Stimulated activated CD8-positive, alpha-beta memory T cell treated with anti-CD3 and anti-CD28 coated beads, Interleukin-4, amount 100 ng/mL, for 24 hours (primary cell): Measurements from ENCODE around the gene GALNT9.

Experiments
- DNase-seq: peaks from one replicate; pipeline ENCODE4 v3.0.0-alpha.2; 2020; ENCODE audit warnings: low read depth

The GALNT9 gene

DNA sequence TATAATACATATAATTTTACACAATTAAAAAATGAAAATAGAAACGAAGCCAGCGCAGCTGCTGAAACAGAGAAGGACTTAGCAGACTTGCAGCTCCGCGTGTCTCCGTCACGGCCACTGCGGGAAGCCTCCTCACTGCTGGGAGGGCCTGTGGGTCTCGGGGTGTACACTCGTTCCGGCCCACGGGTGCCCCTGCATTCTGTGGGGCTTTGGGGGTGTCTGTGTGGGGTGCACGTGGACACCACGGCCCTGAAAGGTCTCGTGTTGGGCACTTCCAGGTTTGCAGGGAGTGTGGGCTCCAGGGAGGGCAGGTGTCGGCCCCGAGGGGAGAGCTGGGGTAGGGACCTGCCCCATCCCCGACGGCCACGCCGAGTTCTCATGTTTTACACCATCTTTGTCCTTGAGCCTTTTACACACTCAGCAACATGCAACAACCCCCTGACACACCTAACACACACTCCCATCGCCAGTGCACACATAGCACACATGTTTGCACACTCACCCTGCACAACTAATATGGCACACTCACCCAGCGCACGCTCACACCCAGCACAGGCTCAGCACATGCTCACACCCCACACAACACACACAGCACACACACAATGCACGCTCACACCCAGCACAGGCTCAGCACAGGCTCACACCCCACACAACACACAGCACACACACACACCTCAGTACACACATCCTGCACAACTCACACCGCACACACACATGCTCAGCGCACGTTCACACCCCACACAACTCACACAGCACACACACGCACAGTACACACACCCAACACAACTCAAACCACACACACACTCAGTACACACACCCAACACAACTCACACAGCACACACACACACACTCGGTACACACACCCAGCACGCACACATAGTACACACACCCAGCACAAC is 148.5 kb downstream of the GALNT9 start:
- no peak for DNase-seq

DNA sequence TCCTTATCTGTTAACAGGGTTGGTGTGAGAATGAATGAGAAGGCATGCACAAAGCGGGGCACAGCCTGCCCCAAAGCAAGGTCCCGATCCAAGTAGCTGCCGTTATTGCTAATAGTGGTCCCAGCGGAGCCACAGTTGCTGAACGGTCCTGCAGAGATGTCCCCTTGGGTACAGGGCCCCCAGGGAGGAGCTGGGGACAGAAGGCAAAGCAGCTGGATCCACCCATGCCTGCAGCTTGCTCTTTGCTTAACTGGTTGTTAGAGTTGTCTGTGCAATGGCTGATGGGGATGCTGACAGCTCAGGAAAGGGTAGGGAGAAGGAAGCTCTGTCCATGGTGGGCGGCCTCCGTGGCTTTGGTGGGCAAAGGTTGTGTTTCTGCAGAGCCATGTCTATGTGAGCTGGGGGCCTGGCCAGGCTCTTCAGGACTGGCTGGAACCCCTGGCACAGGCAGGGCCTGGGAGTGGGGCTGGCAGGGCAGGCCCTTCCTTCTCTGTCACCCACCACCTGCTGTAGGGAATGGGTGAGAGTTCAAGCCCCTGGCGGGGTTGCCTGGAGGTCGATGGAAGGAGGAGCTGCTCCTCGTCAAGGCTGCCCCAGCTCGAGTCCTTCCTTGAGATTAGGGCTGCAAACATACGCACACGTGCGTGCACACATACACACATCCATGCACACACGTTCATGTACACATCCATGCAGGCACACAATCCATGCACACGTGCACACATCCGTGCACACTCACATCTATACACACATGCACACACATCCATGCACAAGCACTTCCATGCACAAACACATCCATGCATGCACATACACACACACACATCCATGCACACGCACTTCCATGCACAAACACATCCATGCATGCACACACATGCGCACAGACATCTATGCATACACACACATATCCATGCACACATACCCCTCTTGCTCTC is 149.7 kb downstream of the GALNT9 start:
- no peak for DNase-seq

DNA sequence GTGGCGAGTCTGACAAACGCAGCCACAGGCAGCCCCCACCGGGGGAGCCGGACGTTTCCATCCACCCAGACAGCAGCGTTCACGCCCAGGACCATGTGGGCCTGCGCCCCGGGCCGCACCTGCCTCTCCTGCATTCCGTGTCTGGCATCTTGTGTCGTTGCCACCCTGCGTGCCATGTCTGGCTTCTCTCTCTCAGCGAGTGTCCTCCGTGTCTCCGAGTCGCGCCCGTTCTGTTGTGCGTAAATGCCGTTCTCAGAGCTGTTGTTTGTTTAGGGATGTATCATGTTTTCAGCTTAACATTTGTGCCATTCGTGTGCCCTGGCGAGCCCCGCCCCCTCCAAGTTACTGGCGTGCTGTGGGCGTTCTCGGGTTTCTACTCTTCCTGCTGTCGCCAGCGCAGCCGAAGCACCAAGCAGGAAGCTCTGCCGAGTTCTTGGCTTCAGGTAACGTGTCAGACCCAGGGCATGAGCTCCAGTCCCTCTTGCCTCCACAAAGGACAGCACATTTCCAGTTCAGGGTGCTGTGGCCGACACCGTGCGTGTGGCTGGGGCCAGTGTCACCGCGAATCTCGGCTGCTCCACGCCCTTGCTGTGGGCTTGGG is 150.5 kb downstream of the GALNT9 start:
- no peak for DNase-seq

DNA sequence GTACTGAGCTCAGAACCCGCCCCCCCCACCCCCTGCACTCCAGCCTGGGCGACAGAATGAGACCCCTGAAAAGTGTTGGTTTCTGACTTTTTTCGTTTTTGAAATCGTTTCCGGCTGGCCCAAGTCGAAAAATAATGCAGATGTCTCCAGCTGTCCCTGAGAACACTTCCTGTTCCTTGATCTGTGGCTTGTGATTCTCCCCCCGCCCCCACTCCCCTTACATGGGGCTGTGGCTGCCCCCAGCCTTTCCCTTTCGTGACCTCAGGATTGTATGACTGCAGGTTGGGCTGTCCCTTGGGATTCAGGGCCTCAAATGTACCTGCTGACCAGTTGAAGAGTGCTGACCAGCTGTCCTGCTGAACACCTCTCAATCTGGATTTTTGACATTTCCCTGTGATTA is 151.1 kb downstream of the GALNT9 start:
- DNase-seq, result no peak

DNA sequence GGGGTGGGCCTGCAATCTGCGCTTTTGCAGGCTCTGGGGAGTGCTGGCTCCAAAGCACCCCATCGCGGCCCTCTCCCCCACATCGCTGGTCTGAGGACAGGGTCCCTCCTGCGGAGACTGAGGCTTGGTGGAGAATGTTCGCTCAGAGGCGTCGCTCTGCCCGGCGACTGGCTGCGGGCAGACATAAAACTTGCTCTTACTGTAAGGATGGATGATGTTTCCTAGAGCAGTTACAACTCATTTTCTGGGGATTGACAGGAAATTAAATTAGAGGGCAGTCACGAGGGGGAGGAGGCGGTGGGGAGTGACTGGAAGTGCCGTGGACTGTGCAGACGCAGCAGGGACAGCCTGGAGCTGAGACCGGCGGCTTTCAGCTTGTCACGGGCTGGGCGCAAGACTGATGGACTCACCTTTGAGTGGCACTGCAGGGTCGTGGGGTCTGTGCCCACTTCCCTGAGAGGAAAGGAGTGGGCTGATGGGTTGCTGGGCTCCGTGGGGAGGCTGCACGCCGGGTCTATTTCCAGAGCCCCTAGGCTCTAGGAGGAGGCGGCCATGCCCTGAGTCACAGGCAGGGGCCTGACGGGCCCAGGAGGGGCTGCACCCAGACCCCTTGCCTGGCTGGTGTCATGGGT is 152.4 kb downstream of the GALNT9 start:
- no peak for DNase-seq

DNA sequence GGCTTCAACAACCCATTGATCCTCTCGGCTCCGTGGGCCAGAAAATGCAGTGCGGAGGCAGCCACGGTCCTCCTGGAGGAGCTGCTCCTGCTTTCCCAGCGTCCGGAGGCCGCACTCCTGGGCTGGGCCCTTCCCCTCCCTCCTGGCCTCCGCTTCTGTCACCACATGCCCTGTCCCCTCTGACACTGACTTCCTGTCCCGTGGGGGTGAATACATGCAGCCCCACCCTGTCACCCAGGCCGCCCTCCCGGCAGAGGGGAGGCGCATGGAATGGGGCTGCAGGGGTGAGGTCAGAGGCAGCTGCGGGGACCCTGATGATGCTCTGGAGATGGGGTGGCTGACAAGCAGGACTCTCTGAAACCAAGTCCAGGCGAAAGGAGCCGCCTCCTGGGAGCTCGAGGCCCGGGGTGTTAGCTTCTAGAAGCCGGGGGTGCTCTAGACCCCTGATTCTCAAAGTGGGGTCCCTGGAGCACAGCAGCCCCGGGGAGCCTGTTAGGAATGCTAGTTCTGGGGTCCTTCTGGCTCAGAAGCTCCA is 152.9 kb downstream of the GALNT9 start:
- no peak for DNase-seq

DNA sequence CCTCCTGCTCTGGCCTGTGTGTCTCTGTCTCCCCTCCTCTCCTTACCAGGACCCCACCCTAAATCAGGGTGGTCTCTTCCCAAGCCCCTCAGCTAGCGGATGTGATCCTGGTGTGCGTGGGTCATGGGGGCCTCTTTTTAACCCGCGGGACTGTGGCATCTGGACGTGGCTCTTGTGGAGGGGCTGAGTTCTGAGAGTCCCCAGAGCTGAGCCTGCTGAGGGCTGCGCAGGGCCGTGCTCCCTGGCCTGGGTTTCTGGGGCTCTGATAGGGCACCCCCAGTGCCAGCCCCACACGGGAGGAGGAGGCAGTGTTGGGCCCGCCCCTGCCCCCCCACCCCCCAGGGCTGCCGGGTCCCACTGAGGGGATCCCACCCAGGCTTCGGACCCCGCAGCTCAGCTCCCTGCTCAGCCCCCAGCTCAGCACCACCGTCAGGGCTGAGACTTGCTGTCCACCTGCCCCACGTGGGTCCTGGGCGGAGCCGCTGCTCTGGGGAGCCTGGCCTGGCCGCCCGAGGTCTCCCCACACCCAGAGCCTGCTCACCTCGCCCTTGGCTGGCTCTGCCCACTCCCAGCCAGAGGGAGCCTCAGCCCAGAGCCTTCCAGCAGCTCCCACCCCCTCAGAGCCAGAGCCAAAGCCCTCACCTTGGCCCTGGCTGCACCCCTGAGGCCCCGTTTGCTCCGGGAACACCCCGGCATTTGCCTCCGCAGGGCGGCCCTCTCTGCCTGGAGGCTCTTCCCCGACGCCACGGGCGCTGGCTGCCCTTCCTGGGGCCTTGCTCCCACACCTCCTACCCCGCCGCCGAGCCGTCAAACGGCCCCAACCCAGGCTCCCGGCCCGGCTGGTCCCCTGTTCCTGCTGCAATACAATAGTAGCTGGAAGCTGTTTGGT is 153.6 kb downstream of the GALNT9 start:
- DNase-seq, result no peak

DNA sequence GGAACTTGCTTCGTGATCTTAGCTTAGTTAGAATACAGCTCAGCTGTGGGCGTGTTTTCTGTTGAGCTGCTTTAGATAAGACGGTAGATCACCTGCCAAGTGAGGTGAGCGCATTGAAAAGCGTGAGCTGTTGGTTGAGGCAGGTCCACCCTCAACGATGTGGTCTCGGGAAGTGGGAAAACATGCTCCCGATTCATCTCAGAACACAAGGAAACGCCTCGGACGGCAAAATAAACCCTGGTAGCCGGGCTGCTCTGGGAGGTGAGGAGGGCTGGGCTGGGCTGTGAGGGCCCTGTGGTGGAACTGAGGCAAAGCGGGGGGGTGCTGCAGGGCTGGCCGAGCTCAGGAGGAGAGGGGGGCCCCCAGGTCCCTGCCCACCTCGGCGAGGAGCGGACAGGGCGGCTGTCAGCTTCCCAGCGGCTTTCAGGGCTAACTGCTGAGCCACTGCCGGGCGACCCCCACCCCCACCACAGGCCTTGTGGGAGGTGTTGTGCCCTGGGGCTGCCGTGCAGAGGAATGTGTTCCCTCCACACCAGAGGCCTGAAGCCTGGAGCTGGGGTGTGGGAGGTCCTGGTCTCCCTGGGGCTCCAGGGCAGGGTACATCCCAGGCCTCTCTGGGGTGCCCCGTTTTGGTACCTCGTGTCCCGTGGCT is 154.4 kb downstream of the GALNT9 start:
- no peak for DNase-seq

DNA sequence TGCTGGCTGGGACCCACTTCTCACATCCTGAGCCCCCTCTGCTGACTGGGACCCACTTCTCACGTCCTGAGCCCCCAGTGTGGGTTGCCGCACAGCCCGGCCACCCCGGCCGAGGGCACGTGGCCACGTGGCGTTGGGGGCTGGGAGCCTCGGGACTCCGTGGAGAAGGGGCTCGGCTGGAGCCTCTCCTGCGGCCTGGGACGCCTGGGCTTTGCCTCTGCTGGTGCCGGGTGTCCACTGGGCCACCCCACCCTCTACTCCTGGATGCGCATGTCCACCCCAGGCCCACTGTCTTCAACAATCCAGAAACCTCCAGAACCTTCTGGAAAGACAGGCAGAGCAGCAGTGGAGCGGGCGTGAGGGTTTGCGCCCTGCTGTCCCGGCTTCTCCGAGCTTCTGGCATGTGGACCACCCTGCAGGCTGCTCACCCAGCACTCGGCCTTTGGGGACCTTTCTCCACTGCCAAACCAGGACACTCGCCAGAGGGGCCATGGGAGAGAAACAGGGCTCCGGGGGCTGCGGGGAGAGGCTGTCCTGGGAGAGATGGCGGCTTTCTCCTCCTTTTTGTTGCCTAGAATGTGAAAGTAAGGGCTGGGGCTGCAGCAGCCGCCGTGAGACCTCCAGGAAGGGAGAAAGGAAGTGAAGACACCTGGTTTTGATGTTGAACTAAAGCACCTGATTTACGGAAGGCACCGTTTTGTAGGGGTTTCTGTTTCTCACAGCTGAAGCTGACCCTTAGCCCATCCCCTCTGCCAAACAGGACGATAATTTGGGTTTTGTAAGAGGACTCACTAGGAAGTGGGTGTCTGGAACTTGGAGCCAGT is 155.2 kb downstream of the GALNT9 start:
- no peak for DNase-seq

DNA sequence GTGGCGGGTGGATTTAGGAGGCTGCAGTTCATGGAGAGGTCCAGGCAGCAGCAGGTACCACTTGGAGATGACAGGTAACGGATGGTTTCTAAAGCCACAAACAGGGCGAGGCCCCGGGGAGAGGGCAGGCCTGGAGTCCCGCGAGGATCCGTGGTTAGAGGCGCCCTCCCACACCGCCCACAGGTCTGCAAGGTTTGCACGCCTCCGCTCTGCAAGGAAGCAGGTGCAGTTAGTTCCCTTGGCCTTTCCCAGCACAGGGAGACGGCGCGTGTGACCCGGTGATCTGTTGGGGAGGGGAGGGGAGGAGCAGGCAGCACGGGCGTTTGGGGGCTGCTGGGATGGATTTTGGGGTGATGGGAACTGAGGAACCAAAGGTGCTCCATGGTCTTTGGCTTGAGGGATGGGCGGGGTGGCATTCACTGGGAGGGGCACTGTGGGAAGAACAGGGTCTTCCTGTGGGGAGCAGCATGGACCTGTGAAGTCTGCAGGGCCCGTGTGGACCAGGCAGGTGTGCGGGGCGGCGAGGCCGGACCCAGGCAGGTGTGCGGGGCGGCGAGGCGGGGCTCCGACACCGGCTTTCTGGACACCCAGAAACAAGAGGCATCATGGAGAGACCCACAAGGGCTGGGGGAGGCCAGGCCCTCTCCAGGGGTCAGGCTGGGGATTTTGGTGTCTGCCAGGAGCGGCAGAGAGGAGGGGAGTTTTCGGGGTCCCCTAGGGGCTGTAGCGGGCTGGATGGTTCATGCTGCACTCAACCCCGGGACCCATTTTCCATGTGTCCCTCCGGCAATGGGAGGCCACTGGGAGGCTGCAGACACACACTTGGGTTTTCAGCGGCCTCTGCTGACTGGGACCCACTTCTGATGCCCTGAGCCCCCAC is 156.0 kb downstream of the GALNT9 start:
- no peak for DNase-seq

DNA sequence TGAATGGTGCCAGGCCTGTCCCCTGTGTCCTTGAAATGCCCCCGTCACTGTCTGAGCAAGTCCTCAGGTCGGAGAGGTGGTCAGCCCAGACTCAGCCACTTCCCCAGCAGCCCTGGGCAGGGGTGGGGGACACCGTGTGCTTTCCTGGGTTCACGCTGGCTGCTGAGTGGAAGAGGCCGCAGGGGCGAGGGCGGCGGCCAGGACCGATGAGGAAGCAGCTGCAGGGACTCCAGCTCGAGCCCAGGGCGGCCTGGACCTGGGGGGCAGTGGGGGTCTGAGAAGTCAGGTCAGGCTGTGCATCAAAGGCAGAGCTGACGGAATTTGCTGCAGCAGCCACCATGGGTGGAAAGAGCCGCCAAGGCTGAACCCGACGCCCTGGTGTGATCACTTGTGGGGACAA is 156.8 kb downstream of the GALNT9 start:
- DNase-seq, result no peak

DNA sequence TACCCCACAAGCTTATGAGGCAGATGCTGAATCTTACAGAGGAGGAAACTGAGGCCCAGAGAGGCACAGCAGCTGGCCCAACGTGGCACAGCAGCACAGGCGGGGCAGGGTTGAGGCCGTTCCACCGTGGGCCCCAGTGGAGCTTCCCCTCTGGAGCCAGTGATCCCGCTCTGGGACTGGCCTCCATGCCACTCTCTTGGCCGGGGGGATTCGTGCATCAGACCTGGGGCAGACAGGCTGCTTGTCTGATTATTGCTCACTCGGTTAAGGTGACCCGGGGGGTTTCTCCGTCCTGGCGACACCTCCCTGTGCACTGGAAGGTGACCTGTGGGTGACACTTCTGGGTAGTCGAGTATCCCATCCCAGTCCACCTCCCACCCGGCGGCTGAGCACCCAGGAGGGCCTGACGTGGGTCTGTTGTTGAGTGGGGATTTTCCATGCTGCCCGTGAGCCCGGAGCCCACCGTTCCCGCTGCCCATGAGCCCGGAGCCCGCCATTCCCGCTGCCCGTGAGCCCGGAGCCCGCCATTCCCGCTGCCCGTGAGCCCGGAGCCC is 157.3 kb downstream of the GALNT9 start:
- DNase-seq, result no peak

DNA sequence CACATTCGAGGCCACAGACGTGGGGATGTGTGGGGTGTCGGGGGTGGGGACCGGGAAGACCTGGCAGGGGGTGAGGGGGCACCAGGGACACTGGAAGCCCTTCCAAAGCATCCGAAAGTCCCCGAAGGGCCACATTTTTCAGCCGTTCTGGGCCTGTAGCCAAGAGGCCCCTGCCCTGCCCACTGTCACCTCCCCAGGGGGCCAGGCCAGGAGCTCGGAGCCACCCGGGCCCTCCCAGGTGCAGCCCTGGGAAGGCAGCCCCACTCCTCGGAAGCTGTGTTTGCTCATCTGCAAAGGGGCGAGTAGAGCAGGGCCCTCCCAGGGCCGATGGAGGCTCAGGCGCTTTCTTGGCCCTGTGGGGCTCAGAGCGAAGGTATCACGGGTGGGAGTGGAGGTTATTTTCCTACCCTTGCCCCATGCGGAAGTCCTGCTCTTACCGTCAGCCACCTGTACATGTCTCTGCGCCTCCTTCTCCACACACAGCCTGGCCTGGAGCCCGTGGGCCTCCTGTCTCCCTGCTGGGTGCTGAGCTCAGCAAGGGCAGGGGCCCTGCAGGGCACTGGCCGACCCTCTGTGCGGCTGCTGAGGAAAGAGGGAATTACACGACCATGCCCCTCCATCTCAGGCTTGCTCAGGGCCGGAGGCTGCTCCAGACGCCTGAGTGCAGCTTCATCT is 158.0 kb downstream of the GALNT9 start:
- no peak for DNase-seq

DNA sequence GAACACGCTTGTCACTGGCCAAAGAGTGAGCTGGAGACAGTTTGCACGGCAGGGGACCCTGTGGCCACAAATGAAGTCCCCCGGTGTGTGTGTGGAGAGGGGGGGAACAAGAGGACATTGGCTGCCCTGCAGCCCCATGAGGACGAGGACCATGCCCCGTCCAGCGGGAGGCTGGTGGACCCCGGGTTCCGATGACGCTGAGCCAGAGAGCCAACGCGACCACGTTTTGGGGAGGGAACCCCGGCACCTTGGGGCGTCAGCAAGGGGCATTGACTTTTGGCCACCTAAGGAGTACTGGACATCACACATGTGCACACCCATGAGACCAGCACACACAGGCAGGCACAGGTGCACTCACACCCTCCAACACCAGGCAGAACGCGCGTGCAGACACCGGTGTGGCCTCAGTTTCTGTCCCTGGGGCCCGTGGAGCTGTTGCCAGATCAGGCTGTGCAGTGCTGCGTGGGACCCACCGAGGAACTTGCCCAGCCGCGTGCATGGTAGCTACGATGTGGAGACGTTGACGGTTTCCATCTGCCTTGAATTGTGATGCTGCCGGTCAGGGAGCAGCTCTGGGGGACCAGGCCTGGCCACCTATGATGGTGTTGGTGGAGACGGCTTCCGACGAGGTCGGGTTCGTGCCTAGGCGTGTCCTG is 158.6 kb downstream of the GALNT9 start:
- no peak for DNase-seq

DNA sequence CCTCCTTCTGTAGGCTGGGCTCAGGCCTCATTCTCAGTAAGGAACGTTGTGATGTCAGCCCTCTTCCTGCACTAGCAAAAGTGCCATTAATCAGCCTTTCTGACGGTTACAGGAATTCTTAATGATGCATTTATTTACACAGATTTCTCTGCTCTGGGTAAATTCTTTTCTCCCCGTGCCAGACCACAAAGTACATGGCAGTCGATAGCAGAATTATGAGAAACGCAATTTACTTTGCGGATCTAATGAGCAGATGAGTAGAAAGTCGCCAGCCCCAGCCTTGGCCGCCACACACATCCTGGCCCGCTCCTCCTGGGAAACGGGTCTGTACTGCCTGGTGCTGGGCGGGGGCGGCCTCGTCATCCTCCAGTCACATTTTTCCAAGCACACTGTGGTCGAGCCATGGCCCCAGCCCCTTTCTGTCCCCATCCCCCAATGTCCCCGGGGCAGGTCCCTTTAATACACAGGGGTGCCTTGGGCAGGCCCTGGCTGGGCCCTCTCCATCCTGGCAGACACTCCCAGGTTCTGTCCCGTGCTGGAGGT is 159.2 kb downstream of the GALNT9 start:
- no peak for DNase-seq

DNA sequence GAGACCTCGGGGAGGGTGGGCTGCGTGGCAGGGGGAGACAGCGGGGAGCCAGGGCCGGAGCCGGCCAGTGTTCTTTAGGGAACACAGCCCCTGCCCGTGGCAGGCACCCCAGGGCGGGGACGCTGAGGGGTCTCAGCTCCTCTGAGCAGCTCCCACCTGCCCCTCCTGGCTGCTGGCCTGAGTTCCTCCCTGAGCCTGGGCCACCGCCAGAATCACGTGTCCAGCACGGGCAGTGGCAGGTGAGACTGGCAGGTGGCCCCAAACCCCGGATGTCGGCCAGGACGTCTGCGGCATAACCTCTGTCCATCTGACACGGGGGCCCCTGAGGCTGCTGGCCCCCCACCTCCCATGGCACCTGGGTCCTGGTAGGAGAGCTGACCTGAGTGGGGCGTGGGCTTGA is 160.0 kb downstream of the GALNT9 start:
- no peak for DNase-seq
